GM21423 (cell line): ENCODE data around the gene NKD2.
"Not testable (repeated sequence)": the region's sequence is repeated elsewhere in the genome, so short reads cannot be mapped to it uniquely, and the experiment has no call there.

ENCODE experiments used
- ATAC-seq: cut with Tn5 transposase; IDR thresholded peaks from one replicate; pipeline ENCODE4 v1.9.1; 2021; ENCODE audit warnings: mild to moderate bottlenecking, moderate library complexity; ENCODE audit not compliant: unreplicated experiment

NKD2 gene

GRCh38 chr5:1068204-1068894 lies 59.7 kb downstream of the NKD2 start:
- no peak for ATAC-seq

- no peak for ATAC-seq
Observed at GRCh38 chr5:1068895-1069719, 60.5 kb downstream of the NKD2 start.

- ATAC-seq = no peak
Observed at GRCh38 chr5:1069720-1070088, 61.1 kb downstream of the NKD2 start.

- ATAC-seq = no peak
Observed at GRCh38 chr5:1073239-1074102, 64.9 kb downstream of the NKD2 start.

- no peak for ATAC-seq
Observed at GRCh38 chr5:1074226-1074625, 65.6 kb downstream of the NKD2 start.

GRCh38 chr5:1074816-1075554 lies 66.4 kb downstream of the NKD2 start:
- no peak for ATAC-seq

- ATAC-seq = no peak
Observed at GRCh38 chr5:1075555-1075881, 66.9 kb downstream of the NKD2 start.

GRCh38 chr5:1075931-1076330 lies 67.3 kb downstream of the NKD2 start:
- ATAC-seq = no peak

GRCh38 chr5:1076406-1076805 lies 67.8 kb downstream of the NKD2 start:
- ATAC-seq = no peak

GRCh38 chr5:1077026-1077425 lies 68.4 kb downstream of the NKD2 start:
- ATAC-seq = no peak

GRCh38 chr5:1077491-1078020 lies 69.0 kb downstream of the NKD2 start:
- no peak for ATAC-seq

GRCh38 chr5:1078206-1078605 lies 69.6 kb downstream of the NKD2 start:
- no peak for ATAC-seq

- ATAC-seq = no peak
Observed at GRCh38 chr5:1078851-1079250, 70.2 kb downstream of the NKD2 start.

- no peak for ATAC-seq
Observed at GRCh38 chr5:1079486-1079885, 70.9 kb downstream of the NKD2 start.

- no peak for ATAC-seq
Observed at GRCh38 chr5:1079961-1080360, 71.4 kb downstream of the NKD2 start.

- no peak for ATAC-seq
Observed at GRCh38 chr5:1080432-1080831, 71.8 kb downstream of the NKD2 start.

- ATAC-seq = no peak
Observed at GRCh38 chr5:1081519-1081918, 72.9 kb downstream of the NKD2 start.

GRCh38 chr5:1083026-1083425 lies 74.4 kb downstream of the NKD2 start:
- not testable (repeated sequence) for ATAC-seq

GRCh38 chr5:1083823-1084605 lies 75.4 kb downstream of the NKD2 start:
- ATAC-seq = no peak

GRCh38 chr5:1085391-1085790 lies 76.8 kb downstream of the NKD2 start:
- ATAC-seq = no peak
